DMS79 treated with DMSO at 0.1 percent for 48 hours (cell line): ENCODE data around the gene MAD1L1.

Source experiments
- DNase-seq: peaks from one replicate; lab custom pipeline; 2025; lab: John Stamatoyannopoulos, UW

The MAD1L1 gene

GRCh38 chr7:2201128-2201527 lies 31.6 kb downstream of the MAD1L1 start:
- DNase-seq, result no peak

GRCh38 chr7:2200584-2200980 lies 32.2 kb downstream of the MAD1L1 start:
- DNase-seq, result no peak

- DNase-seq, result no peak
Measured at GRCh38 chr7:2199956-2200583, 32.7 kb downstream of the MAD1L1 start.

GRCh38 chr7:2199528-2199927 lies 33.2 kb downstream of the MAD1L1 start:
- no peak for DNase-seq

- DNase-seq, result no peak
Measured at GRCh38 chr7:2198760-2199159, 34.0 kb downstream of the MAD1L1 start.

- DNase-seq, result peak; percentile 94
Measured at GRCh38 chr7:2198206-2198605, 34.5 kb downstream of the MAD1L1 start.

GRCh38 chr7:2197436-2198155 lies 35.1 kb downstream of the MAD1L1 start:
- DNase-seq, result peak; percentile 39

GRCh38 chr7:2196381-2197378 lies 36.1 kb downstream of the MAD1L1 start:
- DNase-seq, result peak; percentile 68

GRCh38 chr7:2195400-2196246 lies 37.1 kb downstream of the MAD1L1 start:
- DNase-seq, result peak; percentile 90

- no peak for DNase-seq
Measured at GRCh38 chr7:2193575-2194305, 39.0 kb downstream of the MAD1L1 start.

- peak; percentile 91 for DNase-seq
Measured at GRCh38 chr7:2192831-2193534, 39.8 kb downstream of the MAD1L1 start.

GRCh38 chr7:2191016-2191415 lies 41.7 kb downstream of the MAD1L1 start:
- DNase-seq, result no peak

- DNase-seq, result no peak
Measured at GRCh38 chr7:2190531-2190930, 42.2 kb downstream of the MAD1L1 start.

GRCh38 chr7:2186166-2186565 lies 46.6 kb downstream of the MAD1L1 start:
- no peak for DNase-seq

GRCh38 chr7:2185715-2186114 lies 47.0 kb downstream of the MAD1L1 start:
- DNase-seq, result no peak

GRCh38 chr7:2182461-2182860 lies 50.3 kb downstream of the MAD1L1 start:
- DNase-seq, result no peak

GRCh38 chr7:2181077-2181854 lies 51.5 kb downstream of the MAD1L1 start:
- DNase-seq, result no peak

GRCh38 chr7:2180081-2180480 lies 52.7 kb downstream of the MAD1L1 start:
- DNase-seq, result no peak

GRCh38 chr7:2175514-2175913 lies 57.2 kb downstream of the MAD1L1 start:
- no peak for DNase-seq
